HepG2 (cell line): ENCODE results near the gene BICDL1. TPM values are rescaled to one million over a fixed set of nuclear protein-coding genes. Genes with fewer than 3 reads are reported as not detected.

Experiments
- CBX1 ChIP-seq: IDR thresholded peaks from one replicate; pipeline ENCODE4 v1.6.1; 2016; ENCODE audit warnings: antibody characterized with exemption, low read depth
- KMT2B ChIP-seq: IDR thresholded peaks from 2 replicates; pipeline ENCODE4 v1.6.1; 2016; ENCODE audit warnings: missing genetic modification reagents, missing compliant biosample characterization
- MIER3 ChIP-seq: IDR thresholded peaks from 2 replicates; pipeline ENCODE4 v1.6.1; 2016; ENCODE audit warnings: missing compliant biosample characterization, borderline replicate concordance
- THYN1 ChIP-seq: sonication (generic); formaldehyde crosslinking; IDR thresholded peaks from 2 replicates; pipeline ENCODE4 v1.8.1; 2023; ENCODE audit warnings: low read depth, mild to moderate bottlenecking, moderate library complexity, missing genetic modification reagents, borderline replicate concordance
- ZSCAN29 ChIP-seq: sonication (generic); formaldehyde crosslinking; conservative IDR thresholded peaks from 2 replicates; pipeline ENCODE4 v1.4.0; 2020; ENCODE audit warnings: mild to moderate bottlenecking, missing genetic modification reagents
- polyA plus RNA-seq, 8 experiments: library from polyadenylated mRNA; depleted of rRNA in 3 of 8; stranded (reverse) in 7 of 8; unstranded in 1 of 8; fragments of >200 nt; fragmentation: Illumina TruSeq in 4 of 8; extraction: Trizol in 4 of 8; gene quantifications; 2 replicates each; pipeline versions ENCODE4 v1.2.1 to v1.2.3, GENCODE V29; 2011 to 2016; ENCODE audit warnings: low read depth in 4 of 8, missing spikeins in 1 of 8, mixed read lengths in 1 of 8; ENCODE audit not compliant: insufficient read depth in 1 of 8
- total RNA-seq, 5 experiments: library from RNA; depleted of rRNA; stranded (reverse); fragments of >200 nt; fragmentation: Illumina TruSeq; extraction: Trizol; gene quantifications; 2 replicates each; pipeline ENCODE4 v1.2.3, GENCODE V29; 2016; ENCODE audit warnings: low read depth in 1 of 5
- TF ChIP-seq, protein P1 (sequence below): sonication (generic); formaldehyde crosslinking; IDR thresholded peaks from 2 replicates; pipeline ENCODE4 v1.5.1; 2020; ENCODE audit warnings: missing genetic modification reagents, mild to moderate bottlenecking, borderline replicate concordance
- TF ChIP-seq, protein P2 (sequence below): sonication (generic); formaldehyde crosslinking; IDR thresholded peaks from 2 replicates; pipeline ENCODE4 v1.4.0; 2020; ENCODE audit warnings: missing genetic modification reagents
- TF ChIP-seq, protein P3 (sequence below): sonication (generic); formaldehyde crosslinking; IDR thresholded peaks from 2 replicates; pipeline ENCODE4 v1.8.1; 2023; ENCODE audit warnings: mild to moderate bottlenecking, inconsistent platforms, moderate library complexity, missing genetic modification reagents, borderline replicate concordance
- TF ChIP-seq, protein P4 (sequence below): sonication (generic); formaldehyde crosslinking; IDR thresholded peaks from 2 replicates; pipeline ENCODE4 v1.5.0; 2020; ENCODE audit warnings: mild to moderate bottlenecking, missing genetic modification reagents, borderline replicate concordance
- TF ChIP-seq, protein P5 (sequence below): IDR thresholded peaks from 2 replicates; pipeline ENCODE4 v1.6.1; 2016; ENCODE audit warnings: mild to moderate bottlenecking, missing biosample characterization, missing genetic modification reagents
- TF ChIP-seq, protein P6 (sequence below): sonication (generic); formaldehyde crosslinking; IDR thresholded peaks from 2 replicates; pipeline ENCODE4 v1.4.0; 2020; ENCODE audit warnings: missing genetic modification reagents

The BICDL1 gene
- total and polyA plus RNA-seq, 2 of the 13 experiments (the other 11 are each of a cell fraction or from before 2014, with no cell fraction given): 3.6 to 9.7 TPM

DNA sequence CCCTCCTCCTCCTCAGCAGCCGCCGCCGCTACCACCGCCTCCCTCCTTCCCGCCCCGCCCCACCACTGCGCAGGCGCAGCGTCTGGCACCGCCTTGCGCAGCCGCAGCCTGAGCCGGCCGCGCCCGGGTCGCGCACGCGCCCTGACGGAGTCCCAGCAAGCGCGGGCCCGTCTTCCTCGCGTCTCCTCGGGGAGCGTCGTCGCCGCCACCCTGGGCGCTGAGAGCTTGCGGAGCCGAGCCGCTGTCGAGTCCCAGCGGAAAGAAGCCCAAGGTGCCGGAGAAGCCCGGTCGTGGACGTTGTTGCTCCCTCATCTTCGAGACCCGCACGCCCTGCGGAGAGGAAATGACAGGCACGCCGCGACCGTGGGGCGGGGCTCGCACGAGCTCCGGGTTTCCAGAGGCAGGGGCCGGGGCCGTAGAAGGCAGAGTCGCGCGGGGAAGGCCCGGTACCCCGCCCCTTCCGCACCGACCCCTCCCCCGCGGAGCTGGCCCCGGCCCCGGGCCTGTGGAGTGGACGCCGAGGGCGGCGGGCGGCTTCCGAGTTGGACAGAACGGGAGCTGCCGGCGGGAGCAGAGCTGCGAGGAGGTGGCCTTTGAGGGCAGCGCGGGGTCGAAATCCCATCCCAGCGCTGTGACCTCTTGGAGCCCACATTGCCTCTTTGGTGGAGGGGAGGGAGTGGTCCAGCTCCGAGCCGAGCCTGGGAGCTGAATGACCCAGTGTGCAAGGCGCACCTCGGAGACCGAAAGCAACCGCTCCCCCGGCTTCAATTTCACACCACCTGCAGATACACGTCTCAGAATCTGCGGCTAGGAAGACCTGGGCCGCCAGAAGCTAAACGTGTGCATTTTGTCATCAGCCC is 128.0 kb downstream of the BICDL1 start (continued):
- TF ChIP-seq, protein P1, sequence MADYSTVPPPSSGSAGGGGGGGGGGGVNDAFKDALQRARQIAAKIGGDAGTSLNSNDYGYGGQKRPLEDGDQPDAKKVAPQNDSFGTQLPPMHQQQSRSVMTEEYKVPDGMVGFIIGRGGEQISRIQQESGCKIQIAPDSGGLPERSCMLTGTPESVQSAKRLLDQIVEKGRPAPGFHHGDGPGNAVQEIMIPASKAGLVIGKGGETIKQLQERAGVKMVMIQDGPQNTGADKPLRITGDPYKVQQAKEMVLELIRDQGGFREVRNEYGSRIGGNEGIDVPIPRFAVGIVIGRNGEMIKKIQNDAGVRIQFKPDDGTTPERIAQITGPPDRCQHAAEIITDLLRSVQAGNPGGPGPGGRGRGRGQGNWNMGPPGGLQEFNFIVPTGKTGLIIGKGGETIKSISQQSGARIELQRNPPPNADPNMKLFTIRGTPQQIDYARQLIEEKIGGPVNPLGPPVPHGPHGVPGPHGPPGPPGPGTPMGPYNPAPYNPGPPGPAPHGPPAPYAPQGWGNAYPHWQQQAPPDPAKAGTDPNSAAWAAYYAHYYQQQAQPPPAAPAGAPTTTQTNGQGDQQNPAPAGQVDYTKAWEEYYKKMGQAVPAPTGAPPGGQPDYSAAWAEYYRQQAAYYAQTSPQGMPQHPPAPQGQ (CRISPR knock-in tag): no peak
- peak; percentile 87; the same call in 1 of the 2 replicates for TF ChIP-seq THYN1 (CRISPR knock-in tag)
- peak; percentile 22; the same call in 1 of the 2 replicates for TF ChIP-seq ZSCAN29 (CRISPR knock-in tag)
- TF ChIP-seq, protein P2, sequence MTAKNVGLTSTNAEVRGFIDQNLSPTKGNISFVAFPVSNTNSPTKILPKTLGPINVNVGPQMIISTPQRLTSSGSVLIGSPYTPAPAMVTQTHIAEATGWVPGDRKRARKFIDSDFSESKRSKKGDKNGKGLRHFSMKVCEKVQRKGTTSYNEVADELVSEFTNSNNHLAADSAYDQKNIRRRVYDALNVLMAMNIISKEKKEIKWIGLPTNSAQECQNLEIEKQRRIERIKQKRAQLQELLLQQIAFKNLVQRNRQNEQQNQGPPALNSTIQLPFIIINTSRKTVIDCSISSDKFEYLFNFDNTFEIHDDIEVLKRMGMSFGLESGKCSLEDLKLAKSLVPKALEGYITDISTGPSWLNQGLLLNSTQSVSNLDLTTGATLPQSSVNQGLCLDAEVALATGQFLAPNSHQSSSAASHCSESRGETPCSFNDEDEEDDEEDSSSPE (CRISPR knock-in tag): peak; percentile 87
- TF ChIP-seq, protein P3, sequence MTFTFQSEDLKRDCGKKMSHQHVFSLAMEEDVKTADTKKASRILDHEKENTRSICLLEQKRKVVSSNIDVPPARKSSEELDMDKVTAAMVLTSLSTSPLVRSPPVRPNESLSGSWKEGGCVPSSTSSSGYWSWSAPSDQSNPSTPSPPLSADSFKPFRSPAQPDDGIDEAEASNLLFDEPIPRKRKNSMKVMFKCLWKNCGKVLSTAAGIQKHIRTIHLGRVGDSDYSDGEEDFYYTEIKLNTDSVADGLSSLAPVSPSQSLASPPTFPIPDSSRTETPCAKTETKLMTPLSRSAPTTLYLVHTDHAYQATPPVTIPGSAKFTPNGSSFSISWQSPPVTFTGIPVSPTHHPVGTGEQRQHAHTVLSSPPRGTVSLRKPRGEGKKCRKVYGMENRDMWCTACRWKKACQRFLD: peak; percentile 89; the same call in 1 of the 2 replicates
- TF ChIP-seq MIER3 (CRISPR knock-in tag): peak; percentile 34; the same call in 1 of the 2 replicates
- TF ChIP-seq, protein P4, sequence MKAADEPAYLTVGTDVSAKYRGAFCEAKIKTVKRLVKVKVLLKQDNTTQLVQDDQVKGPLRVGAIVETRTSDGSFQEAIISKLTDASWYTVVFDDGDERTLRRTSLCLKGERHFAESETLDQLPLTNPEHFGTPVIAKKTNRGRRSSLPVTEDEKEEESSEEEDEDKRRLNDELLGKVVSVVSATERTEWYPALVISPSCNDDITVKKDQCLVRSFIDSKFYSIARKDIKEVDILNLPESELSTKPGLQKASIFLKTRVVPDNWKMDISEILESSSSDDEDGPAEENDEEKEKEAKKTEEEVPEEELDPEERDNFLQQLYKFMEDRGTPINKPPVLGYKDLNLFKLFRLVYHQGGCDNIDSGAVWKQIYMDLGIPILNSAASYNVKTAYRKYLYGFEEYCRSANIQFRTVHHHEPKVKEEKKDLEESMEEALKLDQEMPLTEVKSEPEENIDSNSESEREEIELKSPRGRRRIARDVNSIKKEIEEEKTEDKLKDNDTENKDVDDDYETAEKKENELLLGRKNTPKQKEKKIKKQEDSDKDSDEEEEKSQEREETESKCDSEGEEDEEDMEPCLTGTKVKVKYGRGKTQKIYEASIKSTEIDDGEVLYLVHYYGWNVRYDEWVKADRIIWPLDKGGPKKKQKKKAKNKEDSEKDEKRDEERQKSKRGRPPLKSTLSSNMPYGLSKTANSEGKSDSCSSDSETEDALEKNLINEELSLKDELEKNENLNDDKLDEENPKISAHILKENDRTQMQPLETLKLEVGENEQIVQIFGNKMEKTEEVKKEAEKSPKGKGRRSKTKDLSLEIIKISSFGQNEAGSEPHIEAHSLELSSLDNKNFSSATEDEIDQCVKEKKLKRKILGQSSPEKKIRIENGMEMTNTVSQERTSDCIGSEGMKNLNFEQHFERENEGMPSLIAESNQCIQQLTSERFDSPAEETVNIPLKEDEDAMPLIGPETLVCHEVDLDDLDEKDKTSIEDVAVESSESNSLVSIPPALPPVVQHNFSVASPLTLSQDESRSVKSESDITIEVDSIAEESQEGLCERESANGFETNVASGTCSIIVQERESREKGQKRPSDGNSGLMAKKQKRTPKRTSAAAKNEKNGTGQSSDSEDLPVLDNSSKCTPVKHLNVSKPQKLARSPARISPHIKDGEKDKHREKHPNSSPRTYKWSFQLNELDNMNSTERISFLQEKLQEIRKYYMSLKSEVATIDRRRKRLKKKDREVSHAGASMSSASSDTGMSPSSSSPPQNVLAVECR (CRISPR knock-in tag): peak; percentile 93
- TF ChIP-seq, protein P5, sequence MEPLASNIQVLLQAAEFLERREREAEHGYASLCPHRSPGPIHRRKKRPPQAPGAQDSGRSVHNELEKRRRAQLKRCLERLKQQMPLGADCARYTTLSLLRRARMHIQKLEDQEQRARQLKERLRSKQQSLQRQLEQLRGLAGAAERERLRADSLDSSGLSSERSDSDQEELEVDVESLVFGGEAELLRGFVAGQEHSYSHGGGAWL (CRISPR knock-in tag): no peak; the same call in 1 of the 2 replicates
- peak; percentile 13 for TF ChIP-seq CBX1
- peak; percentile 76; the same call in 1 of the 2 replicates for TF ChIP-seq KMT2B (CRISPR knock-in tag)
- TF ChIP-seq, protein P6, sequence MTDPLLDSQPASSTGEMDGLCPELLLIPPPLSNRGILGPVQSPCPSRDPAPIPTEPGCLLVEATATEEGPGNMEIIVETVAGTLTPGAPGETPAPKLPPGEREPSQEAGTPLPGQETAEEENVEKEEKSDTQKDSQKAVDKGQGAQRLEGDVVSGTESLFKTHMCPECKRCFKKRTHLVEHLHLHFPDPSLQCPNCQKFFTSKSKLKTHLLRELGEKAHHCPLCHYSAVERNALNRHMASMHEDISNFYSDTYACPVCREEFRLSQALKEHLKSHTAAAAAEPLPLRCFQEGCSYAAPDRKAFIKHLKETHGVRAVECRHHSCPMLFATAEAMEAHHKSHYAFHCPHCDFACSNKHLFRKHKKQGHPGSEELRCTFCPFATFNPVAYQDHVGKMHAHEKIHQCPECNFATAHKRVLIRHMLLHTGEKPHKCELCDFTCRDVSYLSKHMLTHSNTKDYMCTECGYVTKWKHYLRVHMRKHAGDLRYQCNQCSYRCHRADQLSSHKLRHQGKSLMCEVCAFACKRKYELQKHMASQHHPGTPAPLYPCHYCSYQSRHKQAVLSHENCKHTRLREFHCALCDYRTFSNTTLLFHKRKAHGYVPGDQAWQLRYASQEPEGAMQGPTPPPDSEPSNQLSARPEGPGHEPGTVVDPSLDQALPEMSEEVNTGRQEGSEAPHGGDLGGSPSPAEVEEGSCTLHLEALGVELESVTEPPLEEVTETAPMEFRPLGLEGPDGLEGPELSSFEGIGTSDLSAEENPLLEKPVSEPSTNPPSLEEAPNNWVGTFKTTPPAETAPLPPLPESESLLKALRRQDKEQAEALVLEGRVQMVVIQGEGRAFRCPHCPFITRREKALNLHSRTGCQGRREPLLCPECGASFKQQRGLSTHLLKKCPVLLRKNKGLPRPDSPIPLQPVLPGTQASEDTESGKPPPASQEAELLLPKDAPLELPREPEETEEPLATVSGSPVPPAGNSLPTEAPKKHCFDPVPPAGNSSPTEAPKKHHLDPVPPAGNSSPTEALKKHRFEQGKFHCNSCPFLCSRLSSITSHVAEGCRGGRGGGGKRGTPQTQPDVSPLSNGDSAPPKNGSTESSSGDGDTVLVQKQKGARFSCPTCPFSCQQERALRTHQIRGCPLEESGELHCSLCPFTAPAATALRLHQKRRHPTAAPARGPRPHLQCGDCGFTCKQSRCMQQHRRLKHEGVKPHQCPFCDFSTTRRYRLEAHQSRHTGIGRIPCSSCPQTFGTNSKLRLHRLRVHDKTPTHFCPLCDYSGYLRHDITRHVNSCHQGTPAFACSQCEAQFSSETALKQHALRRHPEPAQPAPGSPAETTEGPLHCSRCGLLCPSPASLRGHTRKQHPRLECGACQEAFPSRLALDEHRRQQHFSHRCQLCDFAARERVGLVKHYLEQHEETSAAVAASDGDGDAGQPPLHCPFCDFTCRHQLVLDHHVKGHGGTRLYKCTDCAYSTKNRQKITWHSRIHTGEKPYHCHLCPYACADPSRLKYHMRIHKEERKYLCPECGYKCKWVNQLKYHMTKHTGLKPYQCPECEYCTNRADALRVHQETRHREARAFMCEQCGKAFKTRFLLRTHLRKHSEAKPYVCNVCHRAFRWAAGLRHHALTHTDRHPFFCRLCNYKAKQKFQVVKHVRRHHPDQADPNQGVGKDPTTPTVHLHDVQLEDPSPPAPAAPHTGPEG: peak; percentile 77
